HCT116 (cell line): ENCODE measurements around the gene SBF2.

Source experiments
- ELF1 ChIP-seq: IDR thresholded peaks from 2 replicates; pipeline ENCODE4 v1.6.1; 2012; ENCODE audit warnings: low read depth, borderline replicate concordance
- EZH2 ChIP-seq: fragments of 200-600 bp; sonication (generic); IDR thresholded peaks from 2 replicates; pipeline ENCODE4 v1.6.1; 2017; ENCODE audit warnings: antibody characterized with exemption, mixed run types
- EZH2phosphoT487 ChIP-seq: fragments of 200-600 bp; IDR thresholded peaks from 2 replicates; pipeline ENCODE4 v1.6.1; 2018; ENCODE audit warnings: antibody characterized with exemption, borderline replicate concordance
- JUND ChIP-seq: IDR thresholded peaks from 2 replicates; pipeline ENCODE4 v1.6.1; 2012
- POLR2A ChIP-seq: IDR thresholded peaks from 2 replicates; pipeline ENCODE4 v1.7.0; 2011; ENCODE audit warnings: borderline replicate concordance; ENCODE audit not compliant: insufficient read depth, insufficient read length; ENCODE audit errors: extremely low read depth
- POLR2AphosphoS5 ChIP-seq: IDR thresholded peaks from 2 replicates; pipeline ENCODE4 v1.6.1; 2011; ENCODE audit warnings: mild to moderate bottlenecking, low read depth, low read length, moderate library complexity
- SP1 ChIP-seq: IDR thresholded peaks from 2 replicates; pipeline ENCODE4 v1.6.1; 2012; ENCODE audit warnings: low read depth
- TF ChIP-seq, protein P1 (sequence below), 3 experiments: fragments of 200-600 bp in 1 of 3; sonication (generic) in 1 of 3; IDR thresholded peaks in 2 of 3; conservative IDR thresholded peaks in 1 of 3; 2 replicates each; pipeline ENCODE4 v1.5.1; 2012 to 2017; ENCODE audit warnings: low read depth in 2 of 3, low read length in 2 of 3, antibody characterized with exemption in 1 of 3, borderline replicate concordance in 1 of 3, control low read depth in 1 of 3, mild to moderate bottlenecking in 1 of 3, mixed read lengths in 1 of 3, mixed run types in 1 of 3, moderate library complexity in 1 of 3; ENCODE audit not compliant: insufficient read depth in 1 of 3
- TF ChIP-seq, protein P2 (sequence below): IDR thresholded peaks from 2 replicates; pipeline ENCODE4 v1.6.1; 2012

DNA sequence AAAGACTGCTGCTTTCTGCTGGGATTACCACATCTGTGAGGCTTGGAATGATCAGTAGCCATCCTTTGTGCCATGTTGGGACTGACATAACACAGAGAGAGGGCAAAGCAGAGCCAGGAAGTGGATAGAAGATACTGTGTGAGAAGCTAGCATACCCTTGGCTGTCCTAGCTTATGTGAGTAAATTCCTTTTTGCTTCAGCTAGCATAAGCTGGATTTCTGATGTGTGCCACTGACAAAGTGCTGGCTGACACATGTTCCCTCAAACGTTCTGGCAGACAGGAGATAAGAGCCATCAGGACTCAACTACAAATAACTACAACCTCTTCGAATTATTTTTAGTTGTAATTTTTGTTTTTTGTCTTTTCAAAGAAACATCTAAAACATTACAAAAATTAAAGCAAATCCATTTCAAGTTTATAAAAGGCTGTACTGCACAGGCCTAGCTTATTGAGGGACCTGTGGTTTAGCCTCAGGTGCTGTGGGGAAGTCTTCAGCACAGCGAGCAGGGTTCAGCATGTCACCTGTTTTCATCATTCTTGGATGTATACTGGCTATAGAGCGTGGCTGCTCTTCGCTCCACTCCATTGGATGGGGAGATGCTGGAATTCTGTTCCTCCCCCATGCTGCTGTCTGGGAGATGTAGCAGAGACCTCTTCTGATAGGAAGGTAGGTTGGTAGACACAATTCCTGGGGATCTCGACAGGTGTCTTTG is 509.3 kb downstream of the SBF2 start:
- TF ChIP-seq EZH2phosphoT487 (no peak), POLR2A (no peak), POLR2AphosphoS5 (no peak), ELF1 (no peak), EZH2 (no peak), SP1 (no peak), JUND (no peak)
- TF ChIP-seq, protein P1, sequence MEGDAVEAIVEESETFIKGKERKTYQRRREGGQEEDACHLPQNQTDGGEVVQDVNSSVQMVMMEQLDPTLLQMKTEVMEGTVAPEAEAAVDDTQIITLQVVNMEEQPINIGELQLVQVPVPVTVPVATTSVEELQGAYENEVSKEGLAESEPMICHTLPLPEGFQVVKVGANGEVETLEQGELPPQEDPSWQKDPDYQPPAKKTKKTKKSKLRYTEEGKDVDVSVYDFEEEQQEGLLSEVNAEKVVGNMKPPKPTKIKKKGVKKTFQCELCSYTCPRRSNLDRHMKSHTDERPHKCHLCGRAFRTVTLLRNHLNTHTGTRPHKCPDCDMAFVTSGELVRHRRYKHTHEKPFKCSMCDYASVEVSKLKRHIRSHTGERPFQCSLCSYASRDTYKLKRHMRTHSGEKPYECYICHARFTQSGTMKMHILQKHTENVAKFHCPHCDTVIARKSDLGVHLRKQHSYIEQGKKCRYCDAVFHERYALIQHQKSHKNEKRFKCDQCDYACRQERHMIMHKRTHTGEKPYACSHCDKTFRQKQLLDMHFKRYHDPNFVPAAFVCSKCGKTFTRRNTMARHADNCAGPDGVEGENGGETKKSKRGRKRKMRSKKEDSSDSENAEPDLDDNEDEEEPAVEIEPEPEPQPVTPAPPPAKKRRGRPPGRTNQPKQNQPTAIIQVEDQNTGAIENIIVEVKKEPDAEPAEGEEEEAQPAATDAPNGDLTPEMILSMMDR (IDR thresholded peaks at IDR 0.05 in 2 of 3, conservative IDR thresholded peaks at IDR 0.05 in 1 of 3; ENCODE audit: borderline replicate concordance in 1 of 3, insufficient read depth in 1 of 3, low read depth in 2 of 3, low read length in 2 of 3): no peak
- TF ChIP-seq, protein P2, sequence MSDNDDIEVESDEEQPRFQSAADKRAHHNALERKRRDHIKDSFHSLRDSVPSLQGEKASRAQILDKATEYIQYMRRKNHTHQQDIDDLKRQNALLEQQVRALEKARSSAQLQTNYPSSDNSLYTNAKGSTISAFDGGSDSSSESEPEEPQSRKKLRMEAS: no peak
